Measurements from ENCODE around the gene CCDC154.
"Not testable (repeated sequence)": the region's sequence is repeated elsewhere in the genome, so short reads cannot be mapped to it uniquely, and the experiment has no call there.

CCDC154 gene

DNA sequence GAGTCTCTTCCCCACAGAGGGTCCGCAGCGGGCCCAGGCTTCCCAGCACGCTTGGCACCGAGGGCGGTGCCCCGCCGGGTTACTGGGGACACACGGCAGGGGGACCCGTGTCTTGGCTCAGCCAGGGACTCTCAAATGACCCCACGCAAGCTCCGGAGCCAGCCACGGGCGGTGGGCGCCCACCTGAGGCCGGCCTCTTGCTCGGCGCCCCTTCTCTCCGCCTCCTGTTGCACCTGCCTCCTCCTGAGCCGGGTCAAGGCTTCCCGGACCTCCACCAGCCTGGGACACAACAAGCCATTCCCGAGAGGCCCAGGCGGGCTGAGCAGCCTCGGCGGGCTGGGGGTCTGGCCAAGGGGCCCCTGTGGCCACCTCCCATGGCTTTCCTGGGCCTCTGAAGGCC is 1.7 kb downstream of the CCDC154 start:
- CTCF ChIA-PET: no interaction called here
- TF ChIP-seq FOXM1 (IDR thresholded peaks at IDR 0.05; ENCODE audit: borderline replicate concordance): no peak
- TF ChIP-seq SUZ12 (IDR thresholded peaks at IDR 0.05): no peak
- TF ChIP-seq HDGF (IDR thresholded peaks at IDR 0.05; ENCODE audit: borderline replicate concordance): no peak
- no peak for TF ChIP-seq ELF4 (IDR thresholded peaks at IDR 0.05)
- no peak for TF ChIP-seq FOXK2 (IDR thresholded peaks at IDR 0.05)
- no peak for TF ChIP-seq NFRKB (IDR thresholded peaks at IDR 0.05)
- no peak for TF ChIP-seq ZNF384 (IDR thresholded peaks at IDR 0.05)
- TF ChIP-seq, protein P1, sequence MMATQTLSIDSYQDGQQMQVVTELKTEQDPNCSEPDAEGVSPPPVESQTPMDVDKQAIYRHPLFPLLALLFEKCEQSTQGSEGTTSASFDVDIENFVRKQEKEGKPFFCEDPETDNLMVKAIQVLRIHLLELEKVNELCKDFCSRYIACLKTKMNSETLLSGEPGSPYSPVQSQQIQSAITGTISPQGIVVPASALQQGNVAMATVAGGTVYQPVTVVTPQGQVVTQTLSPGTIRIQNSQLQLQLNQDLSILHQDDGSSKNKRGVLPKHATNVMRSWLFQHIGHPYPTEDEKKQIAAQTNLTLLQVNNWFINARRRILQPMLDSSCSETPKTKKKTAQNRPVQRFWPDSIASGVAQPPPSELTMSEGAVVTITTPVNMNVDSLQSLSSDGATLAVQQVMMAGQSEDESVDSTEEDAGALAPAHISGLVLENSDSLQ (IDR thresholded peaks at IDR 0.05): no peak
- DNase-seq (ENCODE audit: extremely low spot score): no peak
- POLR2A ChIA-PET: no interaction called here

- TF ChIP-seq CTBP1 (IDR thresholded peaks at IDR 0.05; ENCODE audit: borderline replicate concordance) (no peak), SUZ12 (IDR thresholded peaks at IDR 0.05) (no peak), NFRKB (IDR thresholded peaks at IDR 0.05) (no peak), BHLHE40 (IDR thresholded peaks at IDR 0.05; ENCODE audit: borderline replicate concordance) (no peak), ELF4 (IDR thresholded peaks at IDR 0.05) (no peak)
- TF ChIP-seq, protein P1 (IDR thresholded peaks at IDR 0.05): no peak
- ChIA-PET CTCF (no interaction called here), POLR2A (interaction anchor here (1.1 kb wide), 1 partner anchor 21 kb away, joined by 4 read pairs; the partner anchor contains the start of gene UQCC4)
- DNase-seq (ENCODE audit: extremely low spot score): no peak
These were observed 2.9 kb downstream of the CCDC154 start for GRCh38 chr16:1441391-1441829.

GRCh38 chr16:1439699-1440074 is 4.7 kb downstream of the CCDC154 start:
- ChIA-PET CTCF (interaction anchor here (0.7 kb wide), 1 partner anchor 26 kb away, joined by 7 read pairs; no protein-coding TSS in a partner anchor), POLR2A (interaction anchor here (0.7 to 2.1 kb wide), 2 partner anchors 19 kb away, joined by 3 to 8 read pairs; partner anchors contain the start of gene UQCC4)
- not testable (repeated sequence) for DNase-seq (ENCODE audit: extremely low spot score)

DNA sequence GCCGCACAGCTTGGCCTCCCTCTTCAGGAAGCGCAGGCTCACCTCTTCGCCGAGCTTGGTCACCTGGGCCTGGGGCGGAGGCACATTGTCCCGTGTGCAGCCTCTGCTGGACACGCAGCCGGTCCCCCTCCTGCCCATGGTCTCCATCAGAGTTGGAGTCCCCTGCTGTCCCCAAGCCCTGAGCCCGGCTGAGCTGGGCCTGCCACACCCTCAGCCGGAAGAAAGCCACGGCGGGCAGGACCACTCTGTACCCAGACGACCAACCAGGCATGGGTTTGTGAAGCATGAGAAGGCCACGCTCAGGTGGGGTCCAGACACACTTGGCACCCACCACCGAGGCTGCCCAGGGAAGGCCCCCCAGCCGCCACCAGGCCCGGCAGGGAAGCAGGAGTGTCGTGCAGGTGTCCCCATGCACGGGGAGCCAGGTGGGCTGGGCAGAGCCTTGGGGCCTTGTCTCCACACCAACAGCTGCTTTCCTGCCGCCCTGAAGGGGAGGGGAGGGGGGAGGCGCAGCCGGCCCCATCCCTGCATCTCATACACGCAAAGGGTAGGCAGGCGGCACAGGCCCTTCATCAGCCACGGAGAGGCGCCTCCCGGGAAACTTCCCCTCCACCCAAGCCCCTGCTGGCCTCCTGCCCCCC is 5.2 kb downstream of the CCDC154 start:
- TF ChIP-seq HDGF (IDR thresholded peaks at IDR 0.05; ENCODE audit: borderline replicate concordance) (no peak), ARNT (IDR thresholded peaks at IDR 0.05) (no peak), FOXK2 (IDR thresholded peaks at IDR 0.05) (no peak), LEF1 (IDR thresholded peaks at IDR 0.05; ENCODE audit: borderline replicate concordance) (no peak), FOXM1 (IDR thresholded peaks at IDR 0.05; ENCODE audit: borderline replicate concordance) (no peak), BHLHE40 (IDR thresholded peaks at IDR 0.05; ENCODE audit: borderline replicate concordance) (no peak), ZNF384 (IDR thresholded peaks at IDR 0.05) (no peak), NFRKB (IDR thresholded peaks at IDR 0.05) (no peak), FOXA1 (IDR thresholded peaks at IDR 0.05) (no peak), L3MBTL2 (conservative IDR thresholded peaks at IDR 0.05) (no peak), TARDBP (IDR thresholded peaks at IDR 0.05) (no peak), ELF4 (IDR thresholded peaks at IDR 0.05) (no peak), CTBP1 (IDR thresholded peaks at IDR 0.05; ENCODE audit: borderline replicate concordance) (no peak)
- DNase-seq (ENCODE audit: extremely low spot score): no peak
- CTCF ChIA-PET: no interaction called here
- POLR2A ChIA-PET: interaction anchor here (2.1 kb wide), 1 partner anchor 18 kb away, joined by 8 read pairs; the partner anchor contains the start of gene UQCC4

DNA sequence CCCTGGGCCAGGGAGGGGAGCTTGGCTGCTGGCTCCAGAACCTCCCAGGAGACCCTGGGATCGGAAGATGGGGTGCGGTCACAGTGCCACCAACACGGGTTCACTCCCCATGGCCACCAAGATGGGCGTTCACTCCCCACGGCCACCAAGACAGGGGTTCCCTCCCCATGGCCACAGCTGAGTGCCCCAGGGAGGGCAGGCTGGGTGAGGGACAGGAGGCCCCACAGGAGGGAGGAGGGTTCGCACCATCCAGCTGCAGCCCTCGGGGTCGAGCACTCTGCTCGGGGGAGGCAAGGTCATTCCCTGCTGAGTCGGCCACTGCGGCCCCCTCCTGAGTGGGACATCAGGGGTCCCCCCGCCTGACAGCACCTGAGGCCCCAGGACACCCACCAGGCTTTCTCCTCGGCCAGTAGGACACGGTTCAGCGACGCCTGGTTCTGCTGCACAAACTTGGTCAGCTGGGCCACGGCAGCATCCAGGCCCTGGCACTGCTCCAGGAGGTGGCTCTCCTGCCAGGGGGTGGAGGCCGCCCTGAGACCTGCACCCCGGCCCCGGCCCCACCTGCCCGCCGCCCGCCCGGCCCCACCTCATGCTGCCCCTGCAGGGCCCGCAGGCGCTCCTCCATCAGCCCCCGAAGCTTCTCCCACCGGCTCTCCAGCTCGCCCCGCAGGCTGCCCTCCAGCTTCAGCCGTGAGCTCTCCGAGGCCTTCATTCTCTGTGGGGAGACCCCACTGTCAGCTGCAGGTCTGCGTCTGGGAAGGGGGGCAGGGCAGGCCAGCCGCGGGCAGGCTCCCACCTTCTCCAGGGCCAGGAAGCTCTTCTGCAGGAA is 5.9 kb downstream of the CCDC154 start:
- CTCF ChIA-PET: no interaction called here
- TF ChIP-seq LEF1 (IDR thresholded peaks at IDR 0.05; ENCODE audit: borderline replicate concordance): no peak
- no peak for TF ChIP-seq SUZ12 (IDR thresholded peaks at IDR 0.05)
- no peak for TF ChIP-seq HDGF (IDR thresholded peaks at IDR 0.05; ENCODE audit: borderline replicate concordance)
- TF ChIP-seq FOXK2 (IDR thresholded peaks at IDR 0.05): no peak
- TF ChIP-seq SP1 (IDR thresholded peaks at IDR 0.05): no peak
- TF ChIP-seq TARDBP (IDR thresholded peaks at IDR 0.05): no peak
- TF ChIP-seq FOXA1 (IDR thresholded peaks at IDR 0.05): no peak
- TF ChIP-seq BHLHE40 (IDR thresholded peaks at IDR 0.05; ENCODE audit: borderline replicate concordance): no peak
- no peak for TF ChIP-seq L3MBTL2 (conservative IDR thresholded peaks at IDR 0.05)
- TF ChIP-seq ARNT (IDR thresholded peaks at IDR 0.05): no peak
- TF ChIP-seq ZNF384 (IDR thresholded peaks at IDR 0.05): no peak
- TF ChIP-seq, protein P1 (IDR thresholded peaks at IDR 0.05): no peak
- POLR2A ChIA-PET: interaction anchor here (2.1 kb wide), 1 partner anchor 18 kb away, joined by 8 read pairs; the partner anchor contains the start of gene UQCC4
- no peak for DNase-seq (ENCODE audit: extremely low spot score)

- TF ChIP-seq SP1 (IDR thresholded peaks at IDR 0.05): no peak
- ChIA-PET POLR2A (interaction anchor here (2.1 kb wide), 1 partner anchor 17 kb away, joined by 8 read pairs; the partner anchor contains the start of gene UQCC4), CTCF (no interaction called here)
- DNase-seq (ENCODE audit: extremely low spot score): no peak
These were observed 6.8 kb downstream of the CCDC154 start for GRCh38 chr16:1437606-1438005.

Measured in HEK293T (cell line).